ENCODE data around the gene BMP7.
A peak's percentile ranks its signal among the peaks of the same experiment; 100 is the strongest.

Gene BMP7

GRCh38 chr20:57187068-57187634, 79.3 kb downstream of the BMP7 start:
- no peak for ATAC-seq

- ATAC-seq, result no peak
Measured at GRCh38 chr20:57186192-57186591, 80.2 kb downstream of the BMP7 start.

GRCh38 chr20:57185188-57185743, 81.2 kb downstream of the BMP7 start:
- ATAC-seq, result no peak

- no peak for ATAC-seq
Measured at GRCh38 chr20:57183457-57184009, 82.9 kb downstream of the BMP7 start.

GRCh38 chr20:57181639-57182038, 84.8 kb downstream of the BMP7 start:
- ATAC-seq, result no peak

GRCh38 chr20:57180954-57181353, 85.5 kb downstream of the BMP7 start:
- no peak for ATAC-seq

- no peak for ATAC-seq
Measured at GRCh38 chr20:57180387-57180786, 86.1 kb downstream of the BMP7 start.

- ATAC-seq, result no peak
Measured at GRCh38 chr20:57179265-57179664, 87.2 kb downstream of the BMP7 start.

- no peak for ATAC-seq
Measured at GRCh38 chr20:57178582-57179111, 87.8 kb downstream of the BMP7 start.

- ATAC-seq, result no peak
Measured at GRCh38 chr20:57177636-57178280, 88.7 kb downstream of the BMP7 start.

GRCh38 chr20:57176842-57177241, 89.6 kb downstream of the BMP7 start:
- ATAC-seq, result no peak

- peak in 1 of 2 donors; percentile 24 for ATAC-seq
Measured at GRCh38 chr20:57175397-57176010, 90.9 kb downstream of the BMP7 start.

GRCh38 chr20:57174737-57175136, 91.7 kb downstream of the BMP7 start:
- no peak for ATAC-seq

GRCh38 chr20:57173986-57174385, 92.5 kb downstream of the BMP7 start:
- ATAC-seq, result no peak

GRCh38 chr20:57173041-57173440, 93.4 kb downstream of the BMP7 start:
- ATAC-seq, result no peak

- no peak for ATAC-seq
Measured at GRCh38 chr20:57170343-57170742, 96.1 kb downstream of the BMP7 start.

- ATAC-seq, result no peak
Measured at GRCh38 chr20:57169162-57169561, 97.3 kb downstream of the BMP7 start.

- ATAC-seq, result no peak
Measured at GRCh38 chr20:57167971-57168701, 98.3 kb downstream of the BMP7 start.

- no peak for ATAC-seq
Measured at GRCh38 chr20:57167292-57167655, 99.2 kb downstream of the BMP7 start.

GRCh38 chr20:57166568-57167291, 99.7 kb downstream of the BMP7 start:
- ATAC-seq, result no peak

- ATAC-seq, result no peak
Measured at GRCh38 chr20:57165427-57166004, 100.9 kb downstream of the BMP7 start.

GRCh38 chr20:57164872-57165271, 101.6 kb downstream of the BMP7 start:
- no peak for ATAC-seq

Data from activated CD4-positive, CD25-positive, alpha-beta regulatory T cell treated with anti-CD3 and anti-CD28 coated beads, Interleukin-2, amount 50 U/mL, for 24 hours (primary cell).